GM18499 (cell line): ENCODE data around the gene GMDS.

ENCODE experiments used
- ATAC-seq: cut with Tn5 transposase; IDR thresholded peaks from one replicate; pipeline ENCODE4 v1.9.1; 2021; ENCODE audit warnings: moderate number of reproducible peaks; ENCODE audit not compliant: insufficient read depth, unreplicated experiment

GMDS gene

DNA sequence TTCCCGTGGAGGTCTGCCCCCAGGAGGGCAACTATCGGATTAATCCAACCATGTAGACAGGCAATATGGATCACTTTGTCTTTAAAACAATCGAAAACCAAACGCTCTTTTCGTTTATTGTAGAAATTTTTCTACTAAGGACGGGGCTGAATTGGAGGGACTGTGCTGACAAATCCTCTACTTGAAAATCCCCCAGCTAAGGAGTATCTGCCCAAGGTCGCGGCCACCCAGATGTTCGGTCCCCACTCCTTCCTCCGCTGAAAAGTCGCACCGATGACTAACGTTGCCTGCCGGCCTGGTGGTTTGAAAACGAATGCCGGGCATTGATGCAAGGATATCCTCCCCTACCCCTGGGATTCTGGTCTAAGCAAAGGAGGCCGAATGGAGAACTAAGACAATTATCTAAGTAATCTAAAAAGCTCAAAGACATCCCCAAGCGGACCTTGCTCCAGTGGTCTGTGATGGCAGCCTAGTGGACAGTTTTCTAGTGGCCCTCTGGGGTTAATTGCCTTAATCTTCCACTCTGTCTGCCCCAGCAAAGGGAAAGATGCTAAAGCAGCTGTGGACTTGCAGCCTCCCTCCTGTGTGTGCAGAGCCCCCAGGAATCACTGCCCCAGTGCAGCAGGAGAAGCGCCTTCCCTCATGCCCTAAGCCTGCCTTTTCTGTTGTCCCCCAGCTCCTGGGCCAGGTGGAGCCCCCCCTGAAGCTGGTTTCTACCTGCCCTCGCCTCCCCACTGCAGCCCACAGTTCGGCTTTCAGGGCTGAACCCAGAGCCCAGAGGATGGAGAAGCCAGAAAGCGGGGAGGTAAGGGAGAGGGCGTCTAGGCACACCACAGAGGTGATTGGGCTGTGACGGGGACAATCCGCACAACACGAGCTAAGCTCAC lies 639.3 kb downstream of the GMDS start:
- no peak for ATAC-seq

DNA sequence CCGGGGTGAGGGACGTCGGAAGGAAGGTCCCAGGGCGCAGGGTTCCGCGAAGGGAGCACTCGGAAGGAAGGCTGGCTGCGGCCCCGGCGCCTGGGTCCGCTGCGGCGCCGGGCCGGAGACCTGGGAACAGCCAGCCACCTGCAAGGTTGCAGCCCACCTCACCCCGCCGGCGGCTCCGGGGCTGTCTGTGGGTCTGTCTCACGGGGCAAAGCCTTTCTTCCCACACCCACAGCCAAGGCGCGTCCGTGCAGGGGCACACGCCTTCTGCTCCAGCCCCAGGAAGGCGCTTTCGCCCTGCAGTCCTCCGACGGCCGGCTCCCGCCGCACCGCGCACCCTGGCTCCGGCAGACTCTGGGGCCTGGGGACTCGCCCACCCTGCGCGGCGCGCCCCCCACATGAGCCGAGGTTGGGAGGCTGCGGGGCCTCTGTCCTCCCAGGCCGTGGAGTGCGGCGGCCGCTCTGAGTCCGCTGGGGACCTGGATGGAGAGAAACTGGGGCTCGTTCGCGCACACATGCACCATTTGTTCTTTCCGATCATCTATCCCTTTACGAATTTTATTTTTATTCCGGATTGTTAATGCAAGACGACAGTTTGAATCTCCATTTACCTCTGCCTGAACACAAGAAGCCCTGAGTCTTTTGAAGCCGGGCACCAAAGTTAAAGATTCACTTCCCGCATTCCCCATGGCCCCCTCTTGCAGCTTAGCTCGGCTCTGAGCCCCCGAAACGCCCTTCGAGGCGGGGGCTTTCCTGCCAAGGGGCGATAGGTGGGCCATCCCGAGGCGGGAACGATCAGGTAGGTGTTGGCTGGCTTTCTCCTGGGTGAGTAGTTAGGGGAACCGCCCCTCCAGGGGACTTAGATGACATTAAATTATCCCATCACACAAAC lies 640.2 kb downstream of the GMDS start:
- no peak for ATAC-seq

DNA sequence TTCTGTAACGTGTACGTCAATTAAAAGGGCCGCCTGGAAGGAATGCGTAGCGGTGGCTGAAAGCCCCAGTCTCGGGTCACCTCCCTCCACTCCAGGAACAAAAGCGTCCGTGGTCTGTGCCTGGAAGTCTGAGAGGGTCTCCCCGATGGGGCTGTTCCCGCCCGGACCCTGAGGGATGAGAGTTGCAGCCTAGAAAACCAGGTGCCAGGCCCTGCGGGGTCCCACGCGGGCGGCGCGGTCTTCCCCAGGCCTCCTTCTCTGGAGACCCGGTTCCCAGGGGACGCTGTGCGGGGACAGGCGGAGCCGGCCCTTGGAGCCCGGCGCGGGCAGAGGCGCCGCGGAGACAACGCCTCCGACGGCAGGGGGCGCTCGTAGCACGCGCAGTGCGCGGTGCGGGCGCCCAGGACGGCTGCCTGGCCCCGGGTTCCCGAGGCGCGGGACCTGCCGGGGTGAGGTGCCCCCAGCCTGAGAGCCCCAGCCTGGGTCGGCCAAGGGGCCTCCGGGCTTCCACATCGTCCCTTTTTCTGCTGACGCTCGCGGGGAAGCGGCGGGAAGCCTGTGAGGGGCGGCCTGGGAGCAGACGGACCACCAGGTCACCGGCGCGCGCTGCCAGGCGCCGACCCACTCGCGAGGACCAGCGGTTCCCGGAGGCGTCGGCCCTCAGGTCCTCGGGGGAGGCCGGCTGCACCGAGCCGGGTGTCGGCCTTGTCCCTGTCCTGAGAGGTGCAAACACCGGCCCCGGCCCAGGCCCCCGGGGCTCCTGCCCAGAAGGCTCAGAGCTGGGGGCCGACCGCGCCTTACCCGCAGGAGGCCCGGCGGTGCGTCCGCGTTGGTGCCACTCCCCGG lies 641.0 kb downstream of the GMDS start:
- no peak for ATAC-seq

DNA sequence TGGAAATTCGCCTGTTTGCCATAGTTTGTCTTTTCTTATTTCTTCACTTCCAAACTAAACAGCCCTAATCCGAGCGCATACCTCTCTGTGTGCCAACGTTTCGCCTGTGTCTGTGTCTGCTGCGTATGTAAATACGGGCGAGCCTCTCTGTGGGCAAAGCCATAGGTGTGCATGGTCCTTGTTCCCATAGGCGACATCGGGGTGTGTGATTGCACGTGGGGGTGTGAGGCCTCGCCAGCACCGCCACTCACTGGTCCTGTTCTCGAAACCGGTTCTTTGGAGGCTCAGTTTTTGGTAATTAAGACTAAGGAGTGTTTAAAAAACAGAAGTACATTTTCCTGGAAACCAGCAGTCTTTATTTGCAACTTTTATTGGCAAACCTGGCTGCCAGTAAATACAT lies 641.7 kb downstream of the GMDS start:
- ATAC-seq = no peak

DNA sequence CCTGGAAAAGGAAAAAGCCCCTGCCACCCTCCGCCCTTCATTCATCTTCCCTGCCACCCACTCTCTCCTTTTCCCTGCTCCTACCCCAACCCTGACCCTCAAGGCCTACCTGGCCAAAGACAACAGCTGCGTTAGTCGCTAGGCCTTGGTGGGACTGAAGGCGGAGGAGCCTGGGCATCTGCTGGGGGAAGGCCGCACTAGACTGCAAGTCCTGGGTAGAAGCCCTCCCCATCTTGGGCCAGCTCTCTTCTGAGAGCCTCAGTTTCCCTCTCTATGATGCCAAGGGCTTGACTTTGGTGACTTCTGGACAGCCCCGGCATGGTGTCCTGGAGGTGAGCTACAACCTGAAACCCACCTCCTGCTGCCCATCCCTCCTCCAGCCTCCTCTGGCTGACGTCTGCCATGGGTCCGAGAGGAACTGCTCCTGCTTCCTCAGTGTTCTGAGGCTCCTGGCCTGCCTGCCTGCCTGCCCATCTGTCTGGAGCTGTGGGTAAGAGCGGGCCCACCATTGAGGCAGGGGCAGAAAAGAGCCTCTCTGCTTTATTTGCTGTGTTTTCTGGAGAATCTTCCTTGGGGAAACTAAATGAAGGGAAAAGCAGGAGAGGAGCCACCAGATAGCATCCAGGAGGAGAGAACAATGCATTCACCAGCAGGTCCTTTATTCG lies 643.2 kb downstream of the GMDS start:
- ATAC-seq = no peak

DNA sequence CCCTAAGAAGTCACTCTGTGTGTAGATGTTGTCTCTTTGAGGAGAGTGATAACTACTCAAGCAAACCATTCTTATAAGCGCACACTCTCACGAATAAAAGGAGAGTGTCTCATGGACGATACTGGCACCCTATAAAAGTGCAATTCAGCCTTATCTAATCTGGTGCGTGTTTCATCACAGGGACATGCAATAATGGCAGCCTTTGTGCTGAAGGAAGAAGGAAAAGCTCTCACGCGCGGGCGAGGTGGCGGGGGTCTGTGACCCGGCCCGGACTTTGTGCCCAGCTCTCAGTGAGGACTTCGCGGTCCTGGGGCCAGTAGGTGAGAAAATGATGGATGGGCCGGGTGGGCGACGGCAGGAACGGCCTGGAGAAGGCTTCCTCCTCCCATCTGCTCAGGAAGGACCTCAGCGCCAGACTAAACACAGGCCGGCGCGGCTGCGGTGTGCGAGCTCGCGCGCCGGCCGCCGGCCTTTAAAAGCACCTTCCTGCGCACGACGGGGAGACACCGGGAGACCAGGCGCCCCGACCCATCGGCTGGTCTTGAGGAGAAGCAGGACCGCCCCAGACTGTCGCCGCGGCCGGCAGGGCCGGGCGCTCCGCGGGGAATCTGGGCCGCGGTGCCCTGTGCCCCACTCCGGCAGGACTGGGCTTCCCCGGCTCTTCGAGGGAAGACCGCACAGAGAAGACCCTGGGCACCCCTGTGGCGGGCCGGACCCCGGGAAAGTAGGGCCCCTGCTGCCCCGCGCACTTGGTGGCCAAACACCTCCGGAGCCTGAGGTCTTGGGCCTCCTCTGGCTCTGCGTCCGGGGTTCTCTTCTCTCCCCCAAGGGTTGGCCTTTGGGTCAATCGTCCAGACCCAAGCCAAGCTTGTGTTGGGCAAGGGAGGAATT lies 644.0 kb downstream of the GMDS start:
- no peak for ATAC-seq

DNA sequence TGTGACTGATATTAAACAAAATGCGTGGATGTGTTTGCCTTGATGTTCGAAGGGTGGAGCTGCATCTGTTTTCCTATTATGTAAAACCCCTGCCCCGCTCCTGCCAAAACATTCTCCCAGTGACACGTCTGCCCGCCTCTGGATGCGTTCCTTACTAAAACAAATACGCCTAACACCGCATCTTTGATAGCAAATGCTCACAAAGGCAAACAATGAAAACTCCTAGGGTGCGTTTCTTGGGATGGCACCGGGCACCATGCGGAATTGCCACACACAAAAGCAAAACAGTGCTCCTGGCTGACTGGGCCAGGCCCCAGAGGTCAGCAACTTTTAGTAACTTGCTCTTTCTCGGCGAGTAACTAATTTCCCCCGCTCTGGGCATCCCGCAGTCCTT lies 644.6 kb downstream of the GMDS start:
- ATAC-seq = no peak

DNA sequence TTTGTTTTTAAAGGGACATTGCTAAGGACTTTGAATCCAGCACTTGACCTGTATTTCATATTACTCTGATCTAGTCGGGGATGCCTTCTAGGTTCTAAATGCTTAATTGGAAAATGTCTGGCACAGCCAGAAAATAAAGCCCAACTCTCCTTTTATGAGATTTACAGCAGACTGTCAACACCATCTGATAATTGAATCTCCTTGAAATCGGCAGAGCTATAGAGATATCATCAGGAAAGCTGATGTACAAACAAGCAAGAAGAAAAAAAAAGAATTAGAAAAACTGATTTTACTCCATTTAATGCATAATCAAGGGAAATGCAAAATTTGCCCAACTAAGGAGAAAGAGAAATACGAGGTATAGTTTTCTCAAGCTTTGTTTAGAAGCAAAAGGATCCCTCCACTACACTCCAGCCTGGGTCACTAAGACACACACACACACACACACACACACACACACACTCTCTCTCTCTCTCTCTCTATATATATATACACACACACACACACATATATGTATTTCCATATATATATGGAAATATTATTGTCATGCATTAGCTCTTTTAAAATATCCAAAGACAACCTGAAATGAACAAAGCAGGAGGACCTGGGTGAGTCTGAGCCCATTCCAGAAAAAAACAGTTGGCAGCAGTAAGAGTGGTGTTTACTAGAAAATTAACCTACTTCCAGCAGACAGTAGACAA lies 645.2 kb downstream of the GMDS start:
- ATAC-seq = no peak

DNA sequence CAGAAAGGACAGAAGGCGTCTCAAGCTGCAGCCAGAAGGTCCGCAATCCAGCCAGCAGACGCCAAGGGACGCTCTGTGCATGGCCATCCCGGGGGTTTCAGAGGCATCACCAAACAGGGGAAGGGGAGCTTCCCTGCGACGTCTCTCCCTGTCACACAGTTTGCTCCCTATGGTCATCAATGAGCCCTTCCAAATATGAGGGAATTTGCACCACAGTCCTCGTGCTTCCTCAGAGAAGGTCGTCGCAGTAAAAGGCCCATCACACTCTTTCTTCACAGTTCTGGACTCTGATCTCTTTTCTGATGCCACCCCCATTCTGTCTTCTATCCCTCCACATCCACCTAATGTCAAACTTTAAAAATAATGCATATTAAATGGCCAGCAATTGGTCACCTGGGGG lies 645.9 kb downstream of the GMDS start:
- ATAC-seq = no peak

DNA sequence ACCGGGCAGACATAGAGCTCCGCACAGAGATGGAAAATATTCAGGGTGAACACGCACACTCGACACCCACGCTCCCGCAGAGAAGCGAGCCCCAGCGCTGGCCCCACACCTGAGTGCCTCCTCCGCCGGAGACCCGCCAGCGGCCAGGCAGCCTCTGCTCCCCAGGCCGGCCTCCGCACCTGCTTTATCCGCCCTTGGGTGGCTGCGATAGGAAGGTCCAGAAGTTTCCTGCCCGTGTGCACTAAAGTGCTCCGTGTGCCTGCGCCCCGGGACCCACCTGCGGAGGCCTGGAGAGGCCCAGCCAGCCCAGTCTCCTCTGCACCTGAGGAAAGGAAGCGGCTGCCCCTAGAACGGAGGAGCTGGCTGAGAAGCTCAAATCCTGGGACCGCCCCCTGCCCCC lies 646.5 kb downstream of the GMDS start:
- ATAC-seq = no peak

DNA sequence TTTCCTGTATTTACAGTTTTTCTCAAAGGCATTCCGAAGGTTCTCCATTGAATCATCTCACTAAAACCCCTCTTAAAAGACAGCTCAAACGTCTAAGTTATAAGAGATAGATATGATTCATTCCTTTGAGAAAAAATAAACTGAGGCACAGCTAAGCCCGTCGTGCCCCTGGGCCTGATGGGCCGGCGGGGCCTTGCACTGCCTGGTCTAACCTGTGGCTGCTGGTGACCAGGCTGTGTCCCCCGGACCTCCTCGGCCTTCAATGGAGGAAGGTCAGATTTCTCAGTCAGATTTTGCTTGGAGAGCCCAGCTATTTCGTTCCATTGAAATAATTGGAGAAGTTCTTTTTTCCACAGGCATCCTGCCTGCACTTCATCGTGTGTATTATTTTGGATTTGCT lies 647.0 kb downstream of the GMDS start:
- no peak for ATAC-seq

DNA sequence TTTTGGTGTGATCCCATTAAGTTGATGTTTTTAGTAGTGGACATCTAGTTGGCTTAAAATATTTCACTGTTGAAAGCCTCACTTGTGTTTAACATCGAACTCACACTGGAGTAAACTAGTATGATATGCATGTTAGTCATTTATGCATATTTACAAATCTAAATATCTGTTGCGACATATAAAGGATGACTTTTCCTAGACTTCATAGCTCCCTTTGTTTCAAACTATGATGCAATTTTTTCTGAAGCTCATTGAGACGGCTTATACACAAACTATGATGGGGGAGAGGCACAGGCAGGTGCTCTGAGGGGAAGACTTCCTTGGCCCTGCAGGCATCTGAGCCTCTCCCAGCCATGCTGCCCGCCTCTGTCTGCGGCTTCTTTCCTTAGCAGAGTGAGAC lies 647.5 kb downstream of the GMDS start:
- no peak for ATAC-seq

DNA sequence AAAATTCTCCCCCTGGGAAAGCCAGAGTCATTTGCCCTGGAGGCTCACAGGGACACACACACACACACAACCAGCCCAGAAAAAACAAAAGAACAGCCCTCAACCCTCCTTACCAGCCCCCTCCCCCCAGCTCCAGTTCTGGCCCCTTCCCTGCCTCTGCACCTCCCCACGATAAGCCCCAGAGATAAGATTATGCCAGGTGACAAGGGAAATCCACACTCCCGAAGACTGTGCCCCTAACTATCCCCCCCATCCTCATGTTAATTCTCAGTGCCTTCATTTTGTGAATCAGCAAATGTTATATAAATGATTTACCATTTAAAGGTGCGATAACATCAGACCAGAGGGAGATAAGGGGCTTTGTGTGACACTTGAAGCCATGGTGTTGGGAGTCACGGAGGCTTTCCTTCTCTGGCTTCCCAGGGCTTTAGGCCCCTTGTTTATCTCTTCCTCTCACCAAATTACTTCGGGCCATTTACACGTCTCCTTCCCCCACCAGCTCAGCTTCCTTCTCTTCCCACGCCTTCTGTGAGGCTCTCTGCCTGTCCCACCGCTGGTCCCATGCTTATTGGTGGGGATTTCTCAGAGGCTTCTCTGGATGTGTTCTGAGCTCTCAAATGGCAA lies 648.2 kb downstream of the GMDS start:
- no peak for ATAC-seq

DNA sequence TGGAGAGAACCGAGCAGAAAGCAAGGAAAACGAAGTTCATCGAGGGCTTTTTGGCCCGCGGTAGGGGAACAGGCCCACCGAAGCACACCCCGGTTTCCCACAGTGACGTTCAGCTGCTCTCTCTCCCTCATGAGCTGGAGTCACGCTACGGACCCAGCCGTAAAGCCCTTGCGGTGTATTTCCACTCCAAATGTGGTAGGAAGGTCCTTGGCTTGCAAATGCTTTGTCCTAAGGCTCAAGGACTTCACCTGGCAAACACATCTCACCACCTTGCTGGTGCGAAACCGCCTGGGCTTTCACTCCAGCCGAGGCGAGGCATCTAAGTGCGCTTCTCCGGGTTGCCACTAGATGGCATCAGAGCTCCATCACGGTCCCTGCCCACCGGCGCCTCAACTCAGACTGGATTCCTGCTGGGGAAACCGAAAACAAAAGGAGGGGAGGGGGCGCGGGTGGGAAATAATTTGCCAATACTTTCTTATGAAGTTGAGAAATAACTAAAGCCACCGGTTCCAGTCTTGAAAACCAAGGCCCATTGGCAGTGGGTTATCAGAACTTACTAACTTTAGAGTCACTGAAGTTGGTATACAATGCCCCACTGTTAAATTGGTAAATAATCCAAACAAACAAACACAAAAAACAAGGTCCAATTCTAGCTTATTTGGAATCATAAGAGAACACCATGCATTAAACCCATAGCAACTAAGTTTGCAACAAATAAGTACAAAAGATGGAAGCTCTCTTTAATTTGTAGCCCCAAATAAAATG lies 649.1 kb downstream of the GMDS start:
- ATAC-seq = no peak

DNA sequence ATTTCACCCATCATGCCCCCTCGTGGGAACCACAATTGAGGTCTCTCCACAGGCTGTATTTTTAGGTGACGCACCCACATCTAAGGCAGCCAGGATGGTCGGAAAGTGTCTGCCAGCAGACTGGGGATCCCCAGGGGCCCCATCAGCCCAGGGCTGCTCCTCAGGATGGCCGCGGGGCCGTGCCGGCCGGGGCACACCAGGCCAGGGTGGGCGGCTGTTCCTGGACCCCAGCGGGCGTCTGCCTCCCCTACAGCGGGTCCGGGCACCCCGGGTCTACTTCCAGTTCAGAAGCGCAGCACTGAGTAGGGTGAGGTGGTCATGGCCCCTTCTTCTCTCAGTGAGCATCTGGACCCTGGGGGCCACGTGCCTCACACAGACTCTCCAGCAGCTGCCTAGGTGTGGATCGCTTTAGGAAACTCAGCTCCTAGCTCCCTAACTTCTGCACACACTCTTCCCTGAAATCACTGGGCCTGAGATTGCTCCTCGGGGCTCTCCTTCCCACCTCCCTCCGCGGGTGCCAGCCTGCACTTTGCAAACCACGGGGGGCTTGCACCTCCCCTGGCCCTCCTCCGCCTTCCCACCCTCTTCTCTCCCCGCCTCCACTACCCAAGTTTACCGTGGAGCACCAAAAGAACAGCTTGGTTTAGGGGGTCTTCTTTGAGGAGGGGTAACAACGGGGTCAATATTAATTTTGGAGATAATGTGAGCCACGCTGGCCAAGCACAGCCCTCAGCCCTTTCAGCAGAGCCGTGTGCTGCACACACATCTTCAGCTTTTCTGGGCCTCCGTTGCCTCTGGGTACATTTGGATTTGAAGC lies 649.9 kb downstream of the GMDS start:
- no peak for ATAC-seq

DNA sequence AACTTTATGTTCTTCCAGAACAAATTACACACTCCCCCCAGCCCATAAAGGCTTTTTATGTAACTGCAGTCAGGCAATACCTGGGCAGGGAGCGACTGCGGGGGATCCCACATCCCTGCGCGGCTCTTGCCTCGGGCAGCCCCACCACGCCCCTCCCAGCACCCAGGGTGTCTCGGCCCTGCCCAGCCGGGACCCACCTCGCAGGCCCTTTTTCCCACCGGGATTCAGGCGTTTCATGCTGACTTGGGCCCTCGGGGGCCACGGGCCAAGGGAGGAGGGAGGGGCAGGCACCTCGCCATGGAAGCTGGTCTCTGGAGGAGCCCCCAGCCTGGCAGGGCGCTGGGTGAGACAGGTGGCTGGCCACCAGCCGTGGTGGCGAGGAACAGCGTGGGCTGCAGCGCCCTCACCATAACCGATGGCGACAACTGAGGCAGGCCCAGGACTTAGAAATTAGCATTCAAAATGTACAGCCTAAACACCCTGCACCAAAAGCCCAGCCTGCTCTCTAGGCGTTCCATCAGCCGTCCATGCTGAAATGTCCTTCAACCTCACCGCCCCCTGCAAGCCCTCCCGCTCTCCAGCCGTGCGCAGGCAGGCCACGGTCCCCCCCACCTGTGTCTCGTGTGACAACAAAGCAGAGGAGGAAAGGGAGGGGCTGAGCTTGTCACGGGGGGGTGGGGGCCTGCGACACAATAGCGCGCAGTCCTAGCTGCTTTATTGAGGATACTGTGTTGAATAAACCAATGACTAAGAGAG lies 650.8 kb downstream of the GMDS start:
- no peak for ATAC-seq
